Body of pancreas (tissue), 4 donors: ENCODE measurements around the gene SHISAL1. TPM values are rescaled to one million over a fixed set of nuclear protein-coding genes. Genes with fewer than 3 reads are reported as not detected.

Source experiments
- ATAC-seq: fragments of 150-250 bp; one replicate; pipeline ENCODE4 v1.9.1; 2016
- DNase-seq, 4 donors: peaks; one replicate each; pipeline ENCODE4 v3.0.0-alpha.2; 2019
- H3K27ac ChIP-seq, 4 donors: fragments of 200-600 bp; sonication (generic); 1 replicate in 3 of 4; 2 replicates in 1 of 4; pipeline versions ENCODE4 v1.5.1 to v1.6.1; 2016 to 2019; ENCODE audit warnings: mild to moderate bottlenecking in 1 of 4, mixed read lengths in 1 of 4, moderate library complexity in 1 of 4
- H3K27me3 ChIP-seq, 2 donors: fragments of 200-600 bp; sonication (generic); one replicate each; pipeline ENCODE4 v1.6.0; 2016; ENCODE audit warnings: mild to moderate bottlenecking in 1 of 2
- H3K36me3 ChIP-seq, 2 donors: fragments of 200-600 bp; sonication (generic); replicated peaks in 1 of 2; 2 replicates each; pipeline ENCODE4 v1.5.1; 2016; ENCODE audit warnings: low read depth in 2 of 2; ENCODE audit not compliant: insufficient read depth in 1 of 2
- H3K4me1 ChIP-seq: fragments of 200-600 bp; sonication (generic); one replicate; pipeline ENCODE4 v1.6.0; 2016
- H3K4me3 ChIP-seq, 2 donors: fragments of 200-600 bp; sonication (generic); 1 replicate in 1 of 2; 2 replicates in 1 of 2; pipeline ENCODE4 v1.5.1; 2016 to 2019
- H3K9me3 ChIP-seq, 3 donors: fragments of 200-600 bp; sonication (generic); 1 replicate in 2 of 3; 2 replicates in 1 of 3; pipeline ENCODE4 v1.5.1; 2016
- CTCF ChIP-seq, 7 experiments: fragments of 450-650 bp in 4 of 7; fragments of 200-600 bp in 3 of 7; sonication (generic) in 3 of 7; IDR thresholded peaks; one replicate each; pipeline ENCODE4 v1.5.1; 2016 to 2019; ENCODE audit warnings: antibody characterized with exemption in 7 of 7
- POLR2A ChIP-seq, 3 donors: fragments of 450-650 bp; IDR thresholded peaks; one replicate each; pipeline ENCODE4 v1.6.1; 2016; ENCODE audit warnings: antibody characterized with exemption in 3 of 3, mild to moderate bottlenecking in 2 of 3
- WGBS, 2 donors: methylation state at CpG; one replicate each; pipeline ENCODE4 v1.1.5; 2017; 5-methylcytosine and 5-hydroxymethylcytosine counted together
- intact Hi-C: fragments of 100-400 bp; cut with DNase I; formaldehyde crosslinking; loops from one replicate; pipeline ENCODE4 v1.15.1; 2023
- total RNA-seq, 2 donors: library from RNA; depleted of rRNA; stranded (reverse); fragments of >200 nt; gene quantifications; one replicate each; pipeline ENCODE4 v1.1.0, GENCODE V29; 2016

Gene SHISAL1
- total RNA-seq, 2 donors from 2014 or later: 0.78 to 1.6 TPM

GRCh38 chr22:44269117-44269498, 43.6 kb downstream of the SHISAL1 start:
- no peak for TF ChIP-seq POLR2A (IDR thresholded peaks at IDR 0.05)
- TF ChIP-seq CTCF (IDR thresholded peaks at IDR 0.05): no peak
- DNase-seq (no peak), ATAC-seq (no peak)
- no peak overlapping the region for H3K4me3 ChIP-seq
- H3K27ac ChIP-seq: no peak overlapping the region
- H3K36me3 ChIP-seq: no peaks in the 10 kb centered on the region
- H3K4me1 ChIP-seq: peaks cover 4% of the 10 kb centered on the region
- intact Hi-C loops: no loop called here
- H3K27me3 ChIP-seq: no peaks in the 10 kb centered on the region
- H3K9me3 ChIP-seq: no peaks in the 10 kb centered on the region
- 75 to 77% methylated on average over 5 of the region's 5 CpGs for WGBS, 2 donors

GRCh38 chr22:44268431-44269116, 44.2 kb downstream of the SHISAL1 start:
- Histone ChIP-seq H3K9me3 (no peaks in the 10 kb centered on the region), H3K4me1 (peaks cover 4% of the 10 kb centered on the region), H3K4me3 (no peak overlapping the region), H3K27ac (no peak overlapping the region), H3K36me3 (no peaks in the 10 kb centered on the region), H3K27me3 (no peaks in the 10 kb centered on the region)
- intact Hi-C loops: no loop called here
- TF ChIP-seq CTCF (IDR thresholded peaks at IDR 0.05) (no peak), POLR2A (IDR thresholded peaks at IDR 0.05) (no peak)
- DNase-seq (no peak), ATAC-seq (no peak)
- 71 to 80% methylated on average over 18 of the region's 18 CpGs for WGBS, 2 donors

GRCh38 chr22:44267856-44268255, 44.9 kb downstream of the SHISAL1 start:
- Histone ChIP-seq H3K9me3 (no peaks in the 10 kb centered on the region), H3K27ac (no peak overlapping the region), H3K36me3 (no peaks in the 10 kb centered on the region), H3K27me3 (no peaks in the 10 kb centered on the region), H3K4me3 (no peak overlapping the region), H3K4me1 (peaks cover 4% of the 10 kb centered on the region)
- TF ChIP-seq CTCF (IDR thresholded peaks at IDR 0.05): no peak
- no peak for TF ChIP-seq POLR2A (IDR thresholded peaks at IDR 0.05)
- 64 to 71% methylated on average over 4 to 5 of the region's 5 CpGs for WGBS, 2 donors
- ATAC-seq (no peak), DNase-seq (no peak)
- intact Hi-C loops: no loop called here

- no peak for TF ChIP-seq CTCF (IDR thresholded peaks at IDR 0.05)
- TF ChIP-seq POLR2A (IDR thresholded peaks at IDR 0.05): no peak
- Histone ChIP-seq H3K4me1 (no peaks in the 10 kb centered on the region), H3K4me3 (no peak overlapping the region), H3K36me3 (no peaks in the 10 kb centered on the region), H3K27ac (no peak overlapping the region), H3K9me3 (no peaks in the 10 kb centered on the region), H3K27me3 (no peaks in the 10 kb centered on the region)
- DNase-seq: no peak
- 78 to 84% methylated on average over 17 to 26 of the region's 26 CpGs for WGBS, 2 donors
- ATAC-seq: no peak
- intact Hi-C loops: no loop called here
Measured at GRCh38 chr22:44266796-44267760, 45.7 kb downstream of the SHISAL1 start.
